AG04450 (cell line): ENCODE measurements around the gene KRTAP5-11. TPM values are rescaled to one million over a fixed set of nuclear protein-coding genes. Genes with fewer than 3 reads are reported as not detected.

ENCODE experiments used
- CTCF ChIA-PET: fragments of 300-600, 350-600 bp; formaldehyde crosslinking; extraction: SDS; loops from one replicate; lab custom pipeline; 2022; ENCODE audit warnings: antibody characterized with exemption, inconsistent platforms; lab: Charles Lee
- POLR2A ChIA-PET: fragments of 350-600 bp; formaldehyde crosslinking; extraction: SDS; loops from one replicate; lab custom pipeline; 2021; ENCODE audit warnings: antibody characterized with exemption, inconsistent platforms; lab: Yijun Ruan, JAX
- DNase-seq: peaks from one replicate; pipeline ENCODE4 v3.0.0-alpha.2; 2011; ENCODE audit warnings: low read depth, low spot score
- H3K27ac ChIP-seq: one replicate; pipeline ENCODE4 v1.5.1; 2012; ENCODE audit warnings: low read depth, low read length, control low read depth
- H3K27me3 ChIP-seq: one replicate; pipeline ENCODE4 v1.6.0; 2012; ENCODE audit warnings: low read length; ENCODE audit not compliant: control insufficient read depth, insufficient read depth
- H3K4me3 ChIP-seq: 2 replicates; pipeline ENCODE4 v1.5.1; 2011; ENCODE audit warnings: mild to moderate bottlenecking, low read depth, low read length, control low read depth
- H3K9me3 ChIP-seq: 2 replicates; pipeline ENCODE4 v1.5.1; 2012; ENCODE audit warnings: low read length; ENCODE audit not compliant: control insufficient read depth, insufficient read depth
- CTCF ChIP-seq: IDR thresholded peaks from 2 replicates; pipeline ENCODE4 v1.5.1; 2011; ENCODE audit warnings: low read depth, low read length, control low read depth, inconsistent platforms
- polyA plus RNA-seq: library from polyadenylated mRNA; depleted of rRNA; stranded (reverse); fragments of >200 nt; gene quantifications from 2 replicates; pipeline ENCODE4 v1.2.3, GENCODE V29; 2011; rRNA removed
- small RNA-seq: library from RNA; depleted of rRNA; stranded (forward); fragments of <200 nt; gene quantifications from one replicate; pipeline ENCODE3, GENCODE V24; 2012; ENCODE audit warnings: low read depth; ENCODE audit not compliant: insufficient read length

Gene KRTAP5-11
- polyA plus RNA-seq, 1 experiment = not detected

- Histone ChIP-seq H3K4me3 (no peak overlapping the region), H3K9me3 (no peaks in the 10 kb centered on the region), H3K27ac (no peak overlapping the region), H3K27me3 (peaks cover 2% of the 10 kb centered on the region)
- ChIA-PET CTCF (interaction anchor here (1.2 kb wide), 1 partner anchor 48 kb away, joined by 4 read pairs; no protein-coding TSS in a partner anchor), POLR2A (no interaction called here)
- DNase-seq = no peak
- TF ChIP-seq CTCF = no peak
These were observed 50.6 kb downstream of the KRTAP5-11 start for GRCh38 chr11:71532036-71532610.

Small RNA genes within 50 kb of the gene (small RNA-seq; reads per million reads assigned to genes)
- not detected for gene AP000867.1
- not detected for gene KRTAP5-14P

Other genes with a start within 250 kb of the KRTAP5-11 start
- gene DHCR7, start 134.5 kb downstream of the KRTAP5-11 start, polyA plus RNA-seq = 40.2 and 45.8 TPM in 2 replicates
- gene NADSYN1, start 129.7 kb downstream of the KRTAP5-11 start, polyA plus RNA-seq = 39.0 and 51.2 TPM in 2 replicates
- not detected in 2 replicates for gene KRTAP5-7, start 55.6 kb downstream of the KRTAP5-11 start, polyA plus RNA-seq
- 0.06 TPM in 1 of 2 replicates, not detected in the other for gene KRTAP5-8, start 44.9 kb downstream of the KRTAP5-11 start, polyA plus RNA-seq
- gene KRTAP5-9, start 34.5 kb downstream of the KRTAP5-11 start, polyA plus RNA-seq = not detected in 2 replicates
- not detected in 2 replicates for gene KRTAP5-10, start 17.3 kb downstream of the KRTAP5-11 start, polyA plus RNA-seq